Neural cell (in vitro differentiated cells): Measurements from ENCODE around the gene CCDC89. TPM values are rescaled to one million over a fixed set of nuclear protein-coding genes. Genes with fewer than 3 reads are reported as not detected.

ENCODE experiments used
- H2AFZ ChIP-seq: fragments of 200-600, 300-800 bp; sonication (generic), shearing (Covaris generic); 2 replicates; pipeline ENCODE4 v1.6.0; 2014; ENCODE audit warnings: low read depth, mild to moderate bottlenecking, antibody characterized with exemption, low read length, moderate library complexity
- H3F3A ChIP-seq: fragments of 200-600 bp; shearing (Covaris generic); 2 replicates; pipeline ENCODE4 v1.6.1; 2016; ENCODE audit warnings: mild to moderate bottlenecking, moderate library complexity, mixed read lengths, antibody characterized with exemption, low read length; ENCODE audit not compliant: insufficient read depth, poor library complexity, severe bottlenecking
- H3K27ac ChIP-seq: fragments of 200-600, 300-800 bp; sonication (generic), shearing (Covaris generic); 2 replicates; pipeline ENCODE4 v1.5.1; 2014; ENCODE audit warnings: mild to moderate bottlenecking, low read length, moderate library complexity
- H3K27me3 ChIP-seq: fragments of 300-800, 200-600 bp; sonication (generic), shearing (Covaris generic); 2 replicates; pipeline ENCODE4 v1.6.0; 2014; ENCODE audit warnings: mild to moderate bottlenecking, low read depth, low read length, moderate library complexity; ENCODE audit not compliant: insufficient read depth
- H3K36me3 ChIP-seq: fragments of 300-800, 200-600 bp; sonication (generic), shearing (Covaris generic); 2 replicates; pipeline ENCODE4 v1.5.1; 2014; ENCODE audit warnings: mild to moderate bottlenecking, antibody characterized with exemption, low read length, moderate library complexity; ENCODE audit not compliant: insufficient read depth
- H3K4me2 ChIP-seq: fragments of 300-800, 200-600 bp; sonication (generic), shearing (Covaris generic); 2 replicates; pipeline ENCODE4 v1.6.0; 2014; ENCODE audit warnings: mild to moderate bottlenecking, low read length
- H3K4me3 ChIP-seq: fragments of 300-800, 200-600 bp; sonication (generic), shearing (Covaris generic); 2 replicates; pipeline ENCODE4 v1.5.1; 2014; ENCODE audit warnings: mild to moderate bottlenecking, low read length, moderate library complexity
- H3K79me2 ChIP-seq: fragments of 200-600 bp; shearing (Covaris generic); replicated peaks from 2 replicates; pipeline ENCODE4 v1.6.0; 2014; ENCODE audit warnings: mild to moderate bottlenecking, low read length, moderate library complexity; ENCODE audit not compliant: insufficient read depth
- H3K9ac ChIP-seq: fragments of 300-800, 200-600 bp; sonication (generic), shearing (Covaris generic); 2 replicates; pipeline ENCODE4 v1.6.1; 2016; ENCODE audit warnings: mild to moderate bottlenecking, low read length, mixed read lengths
- H3K9me2 ChIP-seq: fragments of 200-600 bp; shearing (Covaris generic); 2 replicates; pipeline ENCODE4 v1.6.1; 2016; ENCODE audit warnings: mild to moderate bottlenecking, low read length, mixed read lengths; ENCODE audit not compliant: insufficient read depth
- H3K9me3 ChIP-seq: fragments of 200-600, 300-800 bp; sonication (generic), shearing (Covaris generic); 2 replicates; pipeline ENCODE4 v1.6.1; 2016; ENCODE audit warnings: mild to moderate bottlenecking, mixed run types, low read length, moderate library complexity, mixed read lengths
- H4K20me1 ChIP-seq: fragments of 200-600 bp; shearing (Covaris generic); 2 replicates; pipeline ENCODE4 v1.6.1; 2016; ENCODE audit warnings: mild to moderate bottlenecking, mixed run types; ENCODE audit not compliant: insufficient read depth
- EP300 ChIP-seq: fragments of 450-650 bp; conservative IDR thresholded peaks from 2 replicates; pipeline ENCODE4 v1.6.1; 2014; ENCODE audit warnings: antibody characterized with exemption, mild to moderate bottlenecking, moderate library complexity; ENCODE audit not compliant: poor library complexity, severe bottlenecking
- EZH2 ChIP-seq: fragments of 200-600, 300-800 bp; shearing (Covaris generic), sonication (generic); IDR thresholded peaks from 2 replicates; pipeline ENCODE4 v1.6.1; 2014; ENCODE audit warnings: antibody characterized with exemption, low read length, borderline replicate concordance, mild to moderate bottlenecking; ENCODE audit not compliant: insufficient read depth, poor library complexity, severe bottlenecking
- MXI1 ChIP-seq: fragments of 450-650 bp; conservative IDR thresholded peaks from 2 replicates; pipeline ENCODE4 v1.6.1; 2014; ENCODE audit warnings: antibody characterized with exemption, mild to moderate bottlenecking; ENCODE audit not compliant: poor library complexity, severe bottlenecking
- POLR2AphosphoS5 ChIP-seq: IDR thresholded peaks from 2 replicates; pipeline ENCODE4 v1.6.1; 2012
- SMC3 ChIP-seq: fragments of 450-650 bp; conservative IDR thresholded peaks from 2 replicates; pipeline ENCODE4 v1.6.1; 2014; ENCODE audit warnings: antibody characterized with exemption, mild to moderate bottlenecking, moderate library complexity; ENCODE audit not compliant: poor library complexity
- TAF1 ChIP-seq: IDR thresholded peaks from 2 replicates; pipeline ENCODE4 v1.6.1; 2012; ENCODE audit warnings: low read depth
- polyA plus RNA-seq: library from polyadenylated mRNA; depleted of rRNA; stranded (reverse); fragments of >200 nt; gene quantifications from 2 replicates; pipeline ENCODE4 v1.2.3, GENCODE V29; 2014
- TF ChIP-seq, protein P1 (sequence below): fragments of 450-650 bp; IDR thresholded peaks from 2 replicates; pipeline ENCODE4 v1.5.1; 2014; ENCODE audit warnings: antibody characterized with exemption, mild to moderate bottlenecking, moderate library complexity; ENCODE audit not compliant: poor library complexity, severe bottlenecking
- TF ChIP-seq, protein P2 (sequence below): IDR thresholded peaks from 2 replicates; pipeline ENCODE4 v1.6.1; 2012; ENCODE audit warnings: borderline replicate concordance

CCDC89 gene
- polyA plus RNA-seq, 1 donor from 2014 or later = not detected

DNA sequence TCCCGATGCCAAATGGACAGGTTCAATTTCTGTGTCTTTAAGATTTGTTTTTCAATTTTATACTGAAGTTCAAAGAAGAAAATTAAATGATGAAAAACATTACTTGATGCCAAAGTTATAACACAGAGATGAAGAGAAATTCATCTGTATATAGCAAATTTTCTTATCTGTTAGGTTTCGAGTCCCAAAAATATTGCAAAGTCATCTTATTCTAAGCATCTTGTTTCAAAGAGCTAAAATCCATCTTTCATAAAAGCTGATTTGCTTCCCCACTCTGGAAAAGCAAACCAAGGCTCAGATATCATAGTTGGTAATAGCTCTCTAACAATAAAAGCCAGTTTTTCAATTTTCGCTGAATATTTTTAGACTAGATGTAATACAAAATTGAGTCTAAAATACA is 19.0 kb upstream of the CCDC89 start:
- no peak overlapping the region for H2AFZ ChIP-seq
- no peaks in the 10 kb centered on the region for H3F3A ChIP-seq
- no peak overlapping the region for H3K9ac ChIP-seq
- H3K79me2 ChIP-seq = no peaks in the 10 kb centered on the region
- H3K9me2 ChIP-seq = no peaks in the 10 kb centered on the region
- TF ChIP-seq, protein P1, sequence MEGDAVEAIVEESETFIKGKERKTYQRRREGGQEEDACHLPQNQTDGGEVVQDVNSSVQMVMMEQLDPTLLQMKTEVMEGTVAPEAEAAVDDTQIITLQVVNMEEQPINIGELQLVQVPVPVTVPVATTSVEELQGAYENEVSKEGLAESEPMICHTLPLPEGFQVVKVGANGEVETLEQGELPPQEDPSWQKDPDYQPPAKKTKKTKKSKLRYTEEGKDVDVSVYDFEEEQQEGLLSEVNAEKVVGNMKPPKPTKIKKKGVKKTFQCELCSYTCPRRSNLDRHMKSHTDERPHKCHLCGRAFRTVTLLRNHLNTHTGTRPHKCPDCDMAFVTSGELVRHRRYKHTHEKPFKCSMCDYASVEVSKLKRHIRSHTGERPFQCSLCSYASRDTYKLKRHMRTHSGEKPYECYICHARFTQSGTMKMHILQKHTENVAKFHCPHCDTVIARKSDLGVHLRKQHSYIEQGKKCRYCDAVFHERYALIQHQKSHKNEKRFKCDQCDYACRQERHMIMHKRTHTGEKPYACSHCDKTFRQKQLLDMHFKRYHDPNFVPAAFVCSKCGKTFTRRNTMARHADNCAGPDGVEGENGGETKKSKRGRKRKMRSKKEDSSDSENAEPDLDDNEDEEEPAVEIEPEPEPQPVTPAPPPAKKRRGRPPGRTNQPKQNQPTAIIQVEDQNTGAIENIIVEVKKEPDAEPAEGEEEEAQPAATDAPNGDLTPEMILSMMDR = no peak
- no peak for TF ChIP-seq POLR2AphosphoS5
- no peak for TF ChIP-seq MXI1
- no peak for TF ChIP-seq EP300
- no peak for TF ChIP-seq TAF1
- no peak for TF ChIP-seq EZH2
- TF ChIP-seq, protein P2, sequence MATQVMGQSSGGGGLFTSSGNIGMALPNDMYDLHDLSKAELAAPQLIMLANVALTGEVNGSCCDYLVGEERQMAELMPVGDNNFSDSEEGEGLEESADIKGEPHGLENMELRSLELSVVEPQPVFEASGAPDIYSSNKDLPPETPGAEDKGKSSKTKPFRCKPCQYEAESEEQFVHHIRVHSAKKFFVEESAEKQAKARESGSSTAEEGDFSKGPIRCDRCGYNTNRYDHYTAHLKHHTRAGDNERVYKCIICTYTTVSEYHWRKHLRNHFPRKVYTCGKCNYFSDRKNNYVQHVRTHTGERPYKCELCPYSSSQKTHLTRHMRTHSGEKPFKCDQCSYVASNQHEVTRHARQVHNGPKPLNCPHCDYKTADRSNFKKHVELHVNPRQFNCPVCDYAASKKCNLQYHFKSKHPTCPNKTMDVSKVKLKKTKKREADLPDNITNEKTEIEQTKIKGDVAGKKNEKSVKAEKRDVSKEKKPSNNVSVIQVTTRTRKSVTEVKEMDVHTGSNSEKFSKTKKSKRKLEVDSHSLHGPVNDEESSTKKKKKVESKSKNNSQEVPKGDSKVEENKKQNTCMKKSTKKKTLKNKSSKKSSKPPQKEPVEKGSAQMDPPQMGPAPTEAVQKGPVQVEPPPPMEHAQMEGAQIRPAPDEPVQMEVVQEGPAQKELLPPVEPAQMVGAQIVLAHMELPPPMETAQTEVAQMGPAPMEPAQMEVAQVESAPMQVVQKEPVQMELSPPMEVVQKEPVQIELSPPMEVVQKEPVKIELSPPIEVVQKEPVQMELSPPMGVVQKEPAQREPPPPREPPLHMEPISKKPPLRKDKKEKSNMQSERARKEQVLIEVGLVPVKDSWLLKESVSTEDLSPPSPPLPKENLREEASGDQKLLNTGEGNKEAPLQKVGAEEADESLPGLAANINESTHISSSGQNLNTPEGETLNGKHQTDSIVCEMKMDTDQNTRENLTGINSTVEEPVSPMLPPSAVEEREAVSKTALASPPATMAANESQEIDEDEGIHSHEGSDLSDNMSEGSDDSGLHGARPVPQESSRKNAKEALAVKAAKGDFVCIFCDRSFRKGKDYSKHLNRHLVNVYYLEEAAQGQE = no peak
- H3K27ac ChIP-seq = no peak overlapping the region
- no peaks in the 10 kb centered on the region for H3K9me3 ChIP-seq
- H3K36me3 ChIP-seq = no peaks in the 10 kb centered on the region
- no peaks in the 10 kb centered on the region for H4K20me1 ChIP-seq
- no peak overlapping the region for H3K4me3 ChIP-seq
- no peak overlapping the region for H3K4me2 ChIP-seq
- H3K27me3 ChIP-seq = no peaks in the 10 kb centered on the region

DNA sequence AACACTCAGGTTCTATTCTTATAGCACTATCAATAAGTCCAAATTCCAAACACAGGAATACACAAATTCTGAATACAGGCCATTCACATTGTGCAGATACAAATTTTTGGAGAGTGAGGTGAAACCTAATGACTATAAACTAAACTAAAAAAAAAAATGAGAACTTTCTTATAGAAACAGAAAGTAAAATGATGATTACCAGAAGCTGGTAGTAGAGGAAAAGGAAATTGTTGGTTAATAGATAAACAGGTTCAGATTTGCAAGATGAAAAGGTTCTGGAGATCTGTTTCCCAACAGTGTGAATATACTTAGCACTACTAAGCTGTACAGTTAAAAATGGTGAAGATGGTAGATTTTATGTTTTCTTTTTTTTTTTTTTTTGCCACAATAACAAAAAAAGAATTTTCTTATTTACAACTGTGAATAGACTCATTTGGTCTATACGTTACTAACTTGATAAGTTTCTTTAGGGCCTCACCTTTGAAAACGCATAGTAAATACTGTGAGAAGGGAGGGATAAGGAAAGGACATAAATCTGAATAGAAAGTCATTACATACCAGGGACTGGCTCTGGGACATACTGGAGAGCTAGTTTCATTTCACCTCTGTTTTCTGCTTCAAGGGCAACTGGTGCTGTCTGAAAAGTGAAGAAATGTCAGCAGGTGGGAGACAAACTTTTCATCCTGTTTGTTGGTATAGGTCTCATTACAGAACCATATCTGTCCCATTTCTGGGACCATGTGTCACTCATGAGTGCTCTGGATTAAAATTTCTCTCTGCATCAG is 14.2 kb upstream of the CCDC89 start:
- no peak overlapping the region for H2AFZ ChIP-seq
- TF ChIP-seq, protein P1 = no peak
- TF ChIP-seq, protein P2 = no peak
- no peak for TF ChIP-seq EP300
- TF ChIP-seq SMC3 = no peak

More for the DNA sequence above, 14.2 kb upstream of the CCDC89 start:
- H3F3A ChIP-seq = no peaks in the 10 kb centered on the region
- H3K4me2 ChIP-seq = no peak overlapping the region
- H3K9ac ChIP-seq = no peak overlapping the region
- H3K27ac ChIP-seq = no peak overlapping the region
- no peaks in the 10 kb centered on the region for H3K79me2 ChIP-seq
- no peaks in the 10 kb centered on the region for H3K36me3 ChIP-seq
- H3K4me3 ChIP-seq = no peak overlapping the region
- no peaks in the 10 kb centered on the region for H3K9me3 ChIP-seq
- H3K27me3 ChIP-seq = no peaks in the 10 kb centered on the region
- H4K20me1 ChIP-seq = no peaks in the 10 kb centered on the region
- H3K9me2 ChIP-seq = no peaks in the 10 kb centered on the region
